Chondrocyte (in vitro differentiated cells): ENCODE measurements around the gene ZDHHC1. TPM values are rescaled to one million over a fixed set of nuclear protein-coding genes. Genes with fewer than 3 reads are reported as not detected.

ENCODE experiments used
- DNase-seq: peaks from one replicate; pipeline ENCODE4 v3.0.0; 2021; ENCODE audit warnings: mixed read lengths, low spot score
- H3K27ac Mint-ChIP-seq: one replicate; pipeline ENCODE4 v1.8.0; 2021; ENCODE audit warnings: mild to moderate bottlenecking, moderate library complexity, mixed read lengths; ENCODE audit not compliant: unreplicated experiment
- H3K27me3 Mint-ChIP-seq: 2 replicates; pipeline ENCODE4 v1.8.0; 2021; ENCODE audit warnings: low read depth, mixed read lengths
- H3K36me3 Mint-ChIP-seq: 2 replicates; pipeline ENCODE4 v1.8.0; 2021; ENCODE audit warnings: low read depth, mixed read lengths
- H3K4me1 Mint-ChIP-seq: 2 replicates; pipeline ENCODE4 v1.8.0; 2021; ENCODE audit warnings: low read depth, mild to moderate bottlenecking, mixed read lengths
- H3K4me3 Mint-ChIP-seq: one replicate; pipeline ENCODE4 v1.8.0; 2021; ENCODE audit warnings: mild to moderate bottlenecking, moderate library complexity, mixed read lengths; ENCODE audit not compliant: unreplicated experiment
- H3K9me3 Mint-ChIP-seq: 2 replicates; pipeline ENCODE4 v1.8.0; 2021; ENCODE audit warnings: low read depth, mixed read lengths
- total RNA-seq: library from RNA; stranded (reverse); gene quantifications from 3 replicates; pipeline ENCODE4 v1.2.1, GENCODE V29; 2021
- TF ChIP-seq, protein P1 (sequence below): fragments of 200-600 bp; sonication (generic); IDR thresholded peaks from 2 replicates; pipeline ENCODE4 v1.5.0; 2021; ENCODE audit warnings: antibody characterized with exemption, mild to moderate bottlenecking, moderate library complexity

ZDHHC1 gene
- total RNA-seq, 1 donor from 2014 or later, result 12.2 TPM

DNA sequence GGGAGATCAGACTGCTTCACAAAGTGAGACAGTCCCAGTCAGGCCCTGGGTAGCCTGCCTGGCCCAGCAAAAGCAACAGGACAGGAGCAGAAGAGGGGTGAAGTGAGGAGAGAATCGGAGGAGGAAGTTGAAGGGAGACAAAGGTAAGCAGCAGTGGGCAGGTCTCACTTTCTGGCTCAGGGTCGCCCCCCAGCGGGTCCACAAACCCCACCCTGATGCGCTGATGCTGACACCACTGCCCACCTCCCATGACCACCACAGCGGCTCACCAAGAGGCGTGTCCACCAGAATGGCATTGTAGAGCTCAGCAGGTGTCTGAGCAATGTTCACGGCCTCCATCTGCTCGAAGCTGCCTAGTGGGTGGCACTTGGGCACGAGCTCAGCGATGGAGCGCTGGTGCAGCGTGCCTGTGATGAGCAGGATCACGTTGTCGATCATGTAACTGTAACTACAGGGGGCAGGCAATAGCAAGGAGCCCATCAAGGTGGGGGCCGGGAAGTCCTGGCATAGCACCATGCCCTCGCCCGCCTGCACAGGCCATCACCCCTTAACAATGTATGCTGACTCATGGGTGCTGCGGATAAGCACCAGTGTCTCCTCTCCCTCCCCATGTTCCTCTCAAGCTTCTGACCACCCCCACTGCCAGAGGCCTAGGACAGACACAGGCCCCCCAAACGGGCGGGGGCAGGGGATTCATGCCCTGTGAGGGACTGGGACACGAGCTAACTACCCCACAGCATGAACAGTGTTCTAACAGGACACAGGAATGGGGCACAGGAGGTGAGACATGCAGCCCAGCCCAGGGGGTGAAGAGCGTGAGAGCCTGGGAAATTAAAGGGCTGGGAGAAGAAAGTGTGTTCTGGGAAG lies 28.2 kb upstream of the ZDHHC1 start:
- H3K4me3 Mint-ChIP-seq, result no peak overlapping the region
- TF ChIP-seq, protein P1, sequence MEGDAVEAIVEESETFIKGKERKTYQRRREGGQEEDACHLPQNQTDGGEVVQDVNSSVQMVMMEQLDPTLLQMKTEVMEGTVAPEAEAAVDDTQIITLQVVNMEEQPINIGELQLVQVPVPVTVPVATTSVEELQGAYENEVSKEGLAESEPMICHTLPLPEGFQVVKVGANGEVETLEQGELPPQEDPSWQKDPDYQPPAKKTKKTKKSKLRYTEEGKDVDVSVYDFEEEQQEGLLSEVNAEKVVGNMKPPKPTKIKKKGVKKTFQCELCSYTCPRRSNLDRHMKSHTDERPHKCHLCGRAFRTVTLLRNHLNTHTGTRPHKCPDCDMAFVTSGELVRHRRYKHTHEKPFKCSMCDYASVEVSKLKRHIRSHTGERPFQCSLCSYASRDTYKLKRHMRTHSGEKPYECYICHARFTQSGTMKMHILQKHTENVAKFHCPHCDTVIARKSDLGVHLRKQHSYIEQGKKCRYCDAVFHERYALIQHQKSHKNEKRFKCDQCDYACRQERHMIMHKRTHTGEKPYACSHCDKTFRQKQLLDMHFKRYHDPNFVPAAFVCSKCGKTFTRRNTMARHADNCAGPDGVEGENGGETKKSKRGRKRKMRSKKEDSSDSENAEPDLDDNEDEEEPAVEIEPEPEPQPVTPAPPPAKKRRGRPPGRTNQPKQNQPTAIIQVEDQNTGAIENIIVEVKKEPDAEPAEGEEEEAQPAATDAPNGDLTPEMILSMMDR, result no peak
- peaks cover 12% of the 10 kb centered on the region for H3K4me1 Mint-ChIP-seq
- DNase-seq, result no peak
- no peaks in the 10 kb centered on the region for H3K9me3 Mint-ChIP-seq
- peaks cover 2% of the 10 kb centered on the region for H3K36me3 Mint-ChIP-seq
- no peak overlapping the region for H3K27ac Mint-ChIP-seq
- H3K27me3 Mint-ChIP-seq, result no peaks in the 10 kb centered on the region

DNA sequence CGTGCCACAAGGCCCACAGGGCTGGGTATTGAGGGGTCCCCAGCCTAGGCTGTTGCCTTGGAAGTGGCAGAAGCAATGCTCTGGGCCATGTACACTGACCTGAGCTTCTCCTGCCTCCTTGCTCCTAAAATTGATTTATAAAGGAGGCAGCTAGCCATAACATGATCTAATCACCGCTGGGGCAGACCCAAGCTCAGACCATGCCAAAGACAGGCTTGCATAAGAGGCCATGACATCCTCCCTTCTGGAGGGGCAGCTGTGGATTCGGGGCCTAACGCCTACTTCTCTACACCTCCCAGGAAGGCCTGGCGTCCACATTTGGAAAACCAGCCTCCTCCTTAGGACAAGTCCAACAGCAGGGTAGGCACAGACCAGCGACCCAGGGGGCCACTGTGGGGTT lies 27.0 kb upstream of the ZDHHC1 start:
- H3K27me3 Mint-ChIP-seq, result no peaks in the 10 kb centered on the region
- no peak for DNase-seq

DNA sequence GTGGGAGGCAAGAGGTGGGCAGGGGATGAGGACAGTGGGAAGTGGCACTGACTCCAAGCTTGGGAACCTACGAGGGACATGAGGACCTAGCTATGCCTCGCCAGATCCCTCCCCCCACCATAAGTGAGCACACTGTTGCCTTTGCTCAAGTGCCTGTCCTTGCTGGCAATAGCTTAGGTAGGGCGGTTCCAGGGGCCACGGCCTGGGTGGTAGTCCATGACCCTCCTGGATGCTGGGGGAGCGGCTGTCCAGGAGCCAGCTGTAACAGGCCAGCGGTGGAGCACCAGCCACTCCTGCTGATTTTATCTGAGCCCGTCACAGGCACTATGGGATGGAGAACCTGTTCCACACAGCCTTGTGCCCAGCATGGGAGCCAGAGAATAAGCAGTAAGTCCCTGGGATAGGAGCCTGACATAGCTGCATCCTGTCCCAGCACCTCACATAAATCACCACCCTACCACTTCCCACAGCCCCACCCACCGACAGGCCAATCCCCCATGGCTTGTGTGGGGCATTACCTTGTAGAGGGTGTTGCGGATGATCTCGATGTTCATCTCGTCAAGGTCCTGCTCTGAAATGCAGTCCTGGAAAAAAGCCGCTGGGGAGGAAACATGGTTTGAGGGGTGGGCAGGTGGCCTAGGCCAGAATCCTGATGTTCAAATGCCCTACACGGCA lies 26.4 kb upstream of the ZDHHC1 start:
- Mint-ChIP-seq H3K27me3 (no peaks in the 10 kb centered on the region), H3K4me1 (peaks cover 10% of the 10 kb centered on the region), H3K4me3 (no peak overlapping the region), H3K9me3 (no peaks in the 10 kb centered on the region), H3K27ac (no peak overlapping the region), H3K36me3 (peaks cover 10% of the 10 kb centered on the region)
- TF ChIP-seq, protein P1, result no peak
- DNase-seq, result no peak

More for the DNA sequence above, 27.0 kb upstream of the ZDHHC1 start:
- Mint-ChIP-seq H3K36me3 (peaks cover 9% of the 10 kb centered on the region), H3K27ac (no peak overlapping the region), H3K9me3 (no peaks in the 10 kb centered on the region), H3K4me3 (no peak overlapping the region), H3K4me1 (peaks cover 12% of the 10 kb centered on the region)
- TF ChIP-seq, protein P1, result no peak

DNA sequence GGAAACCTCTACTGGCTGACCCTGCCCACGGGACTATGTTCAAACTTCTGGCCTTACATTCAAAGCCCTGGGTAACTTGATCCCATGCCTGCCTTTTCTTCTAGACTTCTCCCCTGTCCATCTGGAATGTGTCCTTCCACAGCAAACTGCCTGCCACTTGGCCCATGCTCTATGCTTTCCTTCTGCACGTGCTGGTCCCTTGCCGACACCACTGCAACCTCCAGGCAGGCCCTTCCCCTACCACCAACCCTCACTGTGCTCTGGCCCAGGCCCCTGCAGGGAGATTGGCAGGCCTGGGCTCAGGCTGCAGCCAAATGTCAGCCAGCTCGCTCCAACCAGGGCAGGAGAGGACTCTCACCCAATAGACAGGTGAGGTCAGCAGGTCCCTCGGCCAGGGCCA lies 25.6 kb upstream of the ZDHHC1 start:
- Mint-ChIP-seq H3K27me3 (no peaks in the 10 kb centered on the region), H3K27ac (no peak overlapping the region), H3K4me1 (peaks cover 7% of the 10 kb centered on the region), H3K4me3 (no peak overlapping the region), H3K9me3 (no peaks in the 10 kb centered on the region), H3K36me3 (peaks cover 12% of the 10 kb centered on the region)
- DNase-seq, result no peak
- TF ChIP-seq, protein P1, result no peak

DNA sequence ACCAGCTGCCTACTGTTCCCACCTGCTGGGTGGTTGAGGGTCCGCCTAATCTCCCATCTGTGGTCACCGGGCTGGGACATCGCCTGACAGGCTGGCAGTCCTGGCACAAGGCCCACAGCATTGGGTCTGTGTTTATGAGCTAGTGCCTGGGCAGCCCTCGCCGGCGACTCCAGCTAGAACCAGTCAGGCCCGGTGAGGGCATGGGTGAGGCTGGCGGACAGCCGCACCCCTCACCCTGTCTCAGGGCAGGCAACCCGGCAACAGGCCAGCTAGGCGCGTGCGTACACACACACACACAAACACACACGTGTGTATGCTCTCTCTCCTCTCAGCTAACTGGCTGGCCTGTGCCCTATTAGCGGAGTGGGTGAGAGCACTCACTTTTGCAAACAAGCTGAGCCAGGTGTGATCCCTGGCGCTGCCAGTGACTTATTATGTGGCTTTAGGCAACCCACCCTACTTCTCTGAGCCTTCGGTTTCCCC lies 25.0 kb upstream of the ZDHHC1 start:
- no peak overlapping the region for H3K4me3 Mint-ChIP-seq
- no peak overlapping the region for H3K27ac Mint-ChIP-seq
- TF ChIP-seq, protein P1, result no peak
- H3K4me1 Mint-ChIP-seq, result peaks cover under 1% of the 10 kb centered on the region
- no peaks in the 10 kb centered on the region for H3K27me3 Mint-ChIP-seq
- peaks cover 13% of the 10 kb centered on the region for H3K36me3 Mint-ChIP-seq
- no peak for DNase-seq
- H3K9me3 Mint-ChIP-seq, result no peaks in the 10 kb centered on the region
